Measurements from ENCODE around the gene DOP1A.

DNA sequence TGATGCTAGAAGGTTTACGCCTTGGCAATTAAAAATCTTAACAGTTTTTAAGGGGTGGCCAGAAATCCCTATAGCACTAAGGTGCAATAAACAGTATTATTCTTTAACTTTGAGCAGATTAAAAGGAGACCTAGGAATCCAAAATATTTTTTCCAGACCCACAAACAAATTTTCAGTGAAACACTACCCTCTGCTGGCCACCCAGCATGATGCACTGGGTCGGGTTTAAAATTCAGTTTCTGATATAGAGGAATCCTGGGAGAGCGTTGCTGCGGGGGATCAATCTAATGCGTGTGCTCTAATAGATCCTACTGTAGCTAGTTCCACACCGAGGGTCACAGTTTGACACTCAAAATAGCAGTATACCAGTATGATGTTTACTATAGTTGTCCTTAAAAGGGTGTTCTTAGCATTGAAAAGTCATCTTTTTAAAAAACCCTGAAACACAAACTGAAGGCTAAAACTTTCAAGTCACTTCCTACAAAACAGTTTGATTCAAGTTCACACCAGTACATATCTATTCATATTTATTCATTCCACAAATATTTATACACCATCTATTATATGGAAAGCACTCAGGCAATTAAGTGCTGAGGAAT lies 12.0 kb upstream of the DOP1A start:
- TF ChIP-seq, protein P1, sequence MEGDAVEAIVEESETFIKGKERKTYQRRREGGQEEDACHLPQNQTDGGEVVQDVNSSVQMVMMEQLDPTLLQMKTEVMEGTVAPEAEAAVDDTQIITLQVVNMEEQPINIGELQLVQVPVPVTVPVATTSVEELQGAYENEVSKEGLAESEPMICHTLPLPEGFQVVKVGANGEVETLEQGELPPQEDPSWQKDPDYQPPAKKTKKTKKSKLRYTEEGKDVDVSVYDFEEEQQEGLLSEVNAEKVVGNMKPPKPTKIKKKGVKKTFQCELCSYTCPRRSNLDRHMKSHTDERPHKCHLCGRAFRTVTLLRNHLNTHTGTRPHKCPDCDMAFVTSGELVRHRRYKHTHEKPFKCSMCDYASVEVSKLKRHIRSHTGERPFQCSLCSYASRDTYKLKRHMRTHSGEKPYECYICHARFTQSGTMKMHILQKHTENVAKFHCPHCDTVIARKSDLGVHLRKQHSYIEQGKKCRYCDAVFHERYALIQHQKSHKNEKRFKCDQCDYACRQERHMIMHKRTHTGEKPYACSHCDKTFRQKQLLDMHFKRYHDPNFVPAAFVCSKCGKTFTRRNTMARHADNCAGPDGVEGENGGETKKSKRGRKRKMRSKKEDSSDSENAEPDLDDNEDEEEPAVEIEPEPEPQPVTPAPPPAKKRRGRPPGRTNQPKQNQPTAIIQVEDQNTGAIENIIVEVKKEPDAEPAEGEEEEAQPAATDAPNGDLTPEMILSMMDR (IDR thresholded peaks at IDR 0.05), result peak; percentile 62 to 92 (median 75)
- TF ChIP-seq POLR2A (IDR thresholded peaks at IDR 0.05), result no peak

All from body of pancreas (tissue), 4 donors.